T follicular helper cell (primary cell): Measurements from ENCODE around the gene DLG3.

Experiments
- DNase-seq: peaks from one replicate; pipeline ENCODE4 v3.0.0-alpha.2; 2020; ENCODE audit warnings: low read depth

DLG3 gene

GRCh38 chrX:70437921-70438665, 6.5 kb upstream of the DLG3 start:
- DNase-seq: no peak

DNA sequence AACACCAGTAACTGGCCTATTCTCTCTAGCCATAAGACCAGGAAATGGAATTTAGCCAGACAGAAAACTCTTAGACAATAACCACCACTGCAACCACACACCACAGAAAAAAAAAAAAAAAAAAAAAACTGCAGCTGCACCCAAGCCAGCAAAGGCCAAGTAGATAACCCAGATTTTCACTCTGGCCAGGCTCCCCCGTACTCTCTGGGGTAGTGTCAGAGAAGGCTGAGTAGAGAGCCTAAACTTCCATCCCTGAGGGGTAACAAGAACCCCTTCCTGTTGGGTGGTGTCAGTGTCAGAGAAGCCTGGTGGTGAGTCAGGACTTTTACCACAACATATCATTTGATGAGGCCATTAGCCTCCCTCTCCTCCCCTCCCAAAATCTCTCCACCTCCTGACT, 5.6 kb upstream of the DLG3 start:
- no peak for DNase-seq

DNA sequence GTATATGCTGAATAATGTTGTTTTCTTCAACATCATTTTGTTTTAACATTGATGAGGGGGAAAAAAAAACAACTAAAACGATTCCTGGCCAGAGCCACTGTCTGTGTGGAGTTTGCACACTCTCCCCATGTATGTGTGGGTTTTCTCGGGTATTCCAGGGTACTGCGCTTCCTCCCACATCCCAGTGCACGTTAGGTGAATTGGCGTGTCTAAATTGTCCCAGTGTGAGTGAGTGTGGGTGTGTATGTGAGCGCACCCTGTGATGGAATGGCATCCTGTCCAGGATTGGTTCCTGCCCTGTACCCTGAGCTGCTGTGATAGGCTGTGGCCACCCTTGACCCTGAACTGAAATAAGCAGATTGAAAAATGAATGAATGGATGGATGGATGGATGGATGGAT, 2.4 kb upstream of the DLG3 start:
- DNase-seq: no peak

GRCh38 chrX:70444946-70445656, 466 bp downstream of the DLG3 start:
- no peak for DNase-seq

GRCh38 chrX:70445951-70446350, 1.3 kb downstream of the DLG3 start:
- no peak for DNase-seq

GRCh38 chrX:70446380-70447350, 2.0 kb downstream of the DLG3 start:
- DNase-seq: no peak

DNA sequence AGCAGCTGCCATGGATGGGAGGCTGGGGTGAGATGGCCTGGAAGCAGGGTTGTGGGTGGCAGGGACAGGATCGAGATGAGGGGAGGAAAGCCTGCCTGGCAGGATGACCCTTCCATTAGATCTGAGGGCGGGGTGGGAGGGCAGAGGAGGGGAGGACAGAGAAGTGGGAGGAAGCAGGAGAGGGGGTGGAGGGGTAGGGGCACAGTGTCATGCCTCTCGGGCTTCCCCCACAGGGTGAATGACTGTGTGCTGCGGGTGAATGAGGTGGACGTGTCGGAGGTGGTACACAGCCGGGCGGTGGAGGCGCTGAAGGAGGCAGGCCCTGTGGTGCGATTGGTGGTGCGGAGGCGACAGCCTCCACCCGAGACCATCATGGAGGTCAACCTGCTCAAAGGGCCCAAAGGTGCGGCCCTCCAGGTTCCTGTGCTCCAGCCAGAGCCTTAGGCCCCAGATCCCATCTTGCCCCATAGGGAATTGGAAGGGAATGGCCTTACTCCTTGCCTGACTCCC, 4.9 kb downstream of the DLG3 start:
- no peak for DNase-seq

DNA sequence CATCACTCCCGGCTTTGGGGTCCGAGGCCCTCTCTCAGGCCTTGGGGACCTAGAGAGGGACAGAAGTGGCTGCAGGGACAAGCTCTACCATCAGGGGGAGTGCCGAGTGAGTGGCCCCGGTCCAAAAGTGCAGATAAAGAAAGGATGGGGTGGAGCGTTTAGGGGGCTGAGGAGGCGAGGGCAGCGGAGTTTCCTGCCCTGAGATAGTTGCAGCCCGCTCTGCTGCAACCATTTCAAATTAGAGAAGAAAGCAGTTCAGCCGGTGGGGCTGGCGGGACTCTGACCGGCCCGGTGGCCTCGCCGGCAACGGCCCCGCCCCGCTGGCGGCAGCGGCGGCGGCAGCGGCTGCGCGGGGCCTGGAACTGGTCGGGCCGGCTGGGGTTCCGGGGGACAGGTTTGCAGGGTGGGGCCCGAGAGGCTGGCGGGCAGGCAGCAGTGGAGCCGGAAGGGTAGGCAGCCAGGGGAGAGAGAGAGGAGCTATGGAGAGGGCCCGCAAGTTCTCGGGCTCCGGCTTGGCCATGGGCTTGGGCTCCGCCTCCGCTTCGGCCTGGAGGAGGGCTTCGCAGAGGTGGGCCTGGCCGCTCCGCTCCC, 7.6 kb downstream of the DLG3 start:
- DNase-seq: peak; percentile 32

DNA sequence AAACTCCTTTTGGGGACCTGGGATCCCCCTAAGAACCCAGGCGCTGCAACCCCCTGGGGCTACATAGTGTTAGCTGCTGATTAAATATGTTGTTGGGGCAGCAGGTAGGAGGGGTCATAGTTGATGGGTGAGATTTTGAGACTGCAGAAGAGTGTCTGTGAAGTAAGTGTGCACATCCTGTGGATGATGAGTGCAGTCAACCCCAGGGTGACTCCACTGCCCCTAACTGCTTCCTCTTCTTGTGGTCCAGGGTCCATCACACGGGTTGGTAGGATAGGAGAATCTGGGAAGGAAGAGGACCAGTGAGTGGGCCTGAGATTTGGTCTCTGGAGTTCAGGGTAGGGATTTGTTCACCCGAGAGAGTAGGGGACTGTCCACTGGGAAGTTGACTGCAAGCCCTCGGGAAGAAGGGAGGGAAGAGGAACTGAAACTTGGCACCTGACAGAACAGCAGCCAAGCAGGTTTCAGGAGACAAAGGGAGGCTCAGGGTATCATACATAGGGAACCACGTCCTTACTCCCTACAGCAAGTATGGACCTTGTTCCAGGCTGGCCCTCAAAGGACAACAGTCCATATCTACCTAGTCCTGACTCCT, 8.5 kb downstream of the DLG3 start:
- no peak for DNase-seq

GRCh38 chrX:70454441-70455365, 10.1 kb downstream of the DLG3 start:
- DNase-seq: peak; percentile 62

GRCh38 chrX:70455366-70456202, 10.9 kb downstream of the DLG3 start:
- no peak for DNase-seq

GRCh38 chrX:70456256-70456655, 11.6 kb downstream of the DLG3 start:
- no peak for DNase-seq

DNA sequence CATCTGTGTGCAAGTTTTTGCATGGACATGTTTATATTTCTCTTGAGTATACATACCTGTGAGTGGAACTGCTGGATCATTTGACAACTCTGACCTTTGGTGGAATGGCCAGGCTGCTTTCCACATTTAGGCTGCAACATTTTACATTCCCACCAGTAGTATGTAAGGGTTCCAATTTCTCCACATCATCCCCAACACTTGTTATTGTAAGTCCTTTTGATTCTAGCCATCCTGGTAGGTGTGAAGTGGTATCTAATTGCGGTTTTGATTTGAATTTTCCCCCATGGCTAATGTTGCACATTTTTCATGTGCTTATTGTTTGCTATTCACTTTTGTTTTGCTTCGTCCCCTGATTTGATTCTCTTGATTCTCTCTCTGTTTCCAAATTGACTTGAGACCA, 16.4 kb downstream of the DLG3 start:
- no peak for DNase-seq

DNA sequence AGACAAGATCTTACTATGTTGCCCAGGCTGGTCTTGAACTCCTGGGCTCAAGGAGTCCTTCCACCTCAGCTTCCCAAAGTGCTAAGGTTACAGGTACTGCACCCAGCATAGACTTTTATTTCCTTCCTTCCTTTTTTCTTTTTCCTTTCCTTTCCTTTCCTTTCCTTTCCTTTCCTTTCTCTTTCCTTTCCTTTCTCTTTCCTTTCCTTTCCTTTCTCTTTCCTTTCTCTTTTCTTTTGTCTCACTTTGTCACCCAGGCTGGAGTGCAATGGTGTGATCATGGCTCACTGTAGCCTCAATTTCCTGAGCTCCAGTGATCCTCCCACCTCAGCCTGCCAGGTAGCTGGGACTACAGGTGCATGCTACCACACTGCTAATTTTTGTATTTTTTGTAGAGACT, 19.4 kb downstream of the DLG3 start:
- DNase-seq: no peak

- DNase-seq: no peak
These were observed 22.3 kb downstream of the DLG3 start for GRCh38 chrX:70466968-70467367.

DNA sequence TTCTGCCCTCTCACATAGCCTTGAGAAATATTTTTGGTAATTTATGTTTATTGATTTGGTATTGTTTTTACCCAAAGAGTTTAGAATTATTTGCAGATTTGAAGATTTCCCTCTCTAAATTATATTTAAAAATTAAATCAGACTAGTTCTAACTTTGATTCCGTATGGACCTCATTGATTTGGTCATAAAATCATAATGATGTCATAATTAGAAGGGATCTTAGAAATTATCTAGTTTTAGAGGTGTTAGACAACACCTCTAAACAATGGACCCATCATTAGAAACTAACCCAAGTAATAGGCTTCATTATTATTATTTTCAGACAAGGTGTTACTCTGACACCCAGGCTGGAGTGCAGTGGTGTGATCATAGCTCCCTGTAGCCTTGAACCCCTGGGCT, 24.1 kb downstream of the DLG3 start:
- no peak for DNase-seq

DNA sequence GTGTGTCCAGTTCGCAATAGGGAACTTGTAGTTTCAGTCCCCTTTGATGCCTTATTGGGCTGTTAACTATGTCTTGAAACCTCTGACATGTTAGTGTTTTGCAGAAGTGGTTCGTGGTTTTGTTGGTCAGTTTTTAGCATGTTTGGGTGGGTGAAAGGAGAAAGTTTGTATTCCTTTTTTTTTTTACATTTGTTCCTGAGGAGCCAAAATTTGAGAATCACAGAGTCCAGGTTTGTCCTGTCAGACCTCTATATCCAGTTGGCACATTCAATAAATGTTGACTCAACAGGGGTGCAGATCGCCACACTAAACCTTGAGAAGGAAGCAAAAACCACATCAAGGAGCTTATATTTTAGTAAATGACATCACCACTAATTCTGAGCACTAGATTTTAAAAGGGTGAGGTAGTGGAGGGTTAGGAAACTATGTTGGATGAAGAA, 26.2 kb downstream of the DLG3 start:
- no peak for DNase-seq

GRCh38 chrX:70476166-70476933, 31.7 kb downstream of the DLG3 start:
- DNase-seq: no peak
